ENCODE measurements around the gene NDUFB7.

The NDUFB7 gene

GRCh38 chr19:14520543-14520942, 51.3 kb downstream of the NDUFB7 start:
- DNase-seq (ENCODE audit: low read depth, low spot score): no peak

- no peak for DNase-seq (ENCODE audit: low read depth, low spot score)
Observed at GRCh38 chr19:14519860-14520407, 51.9 kb downstream of the NDUFB7 start.

- DNase-seq (ENCODE audit: low read depth, low spot score): no peak
Observed at GRCh38 chr19:14519245-14519859, 52.5 kb downstream of the NDUFB7 start.

- DNase-seq (ENCODE audit: low read depth, low spot score): peak; percentile 53
Observed at GRCh38 chr19:14517840-14518505, 53.9 kb downstream of the NDUFB7 start, which contains the start of gene DNAJB1. TSS of gene DNAJB1 (minus strand) at chr19:14518397. CDS start at chr19:14518349, 48 bp downstream.

- no peak for DNase-seq (ENCODE audit: low read depth, low spot score)
Observed at GRCh38 chr19:14517446-14517839, 54.4 kb downstream of the NDUFB7 start.

- no peak for DNase-seq (ENCODE audit: low read depth, low spot score)
Observed at GRCh38 chr19:14516746-14517438, 55.0 kb downstream of the NDUFB7 start.

Data from activated CD4-positive, CD25-positive, alpha-beta regulatory T cell treated with anti-CD3 and anti-CD28 coated beads, Interleukin-2, amount 50 U/mL, for 16 hours (primary cell).